Stimulated activated CD4-positive, alpha-beta T cell treated with anti-CD3 and anti-CD28 coated beads, Interleukin-2, amount 100 ng/mL, for 48 hours (primary cell): Measurements from ENCODE around the gene FBXO5.
A peak's percentile ranks its signal among the peaks of the same experiment; 100 is the strongest.
"Not testable (repeated sequence)": the region's sequence is repeated elsewhere in the genome, so short reads cannot be mapped to it uniquely, and the experiment has no call there.

ENCODE experiments used
- DNase-seq, 2 donors: peaks; one replicate each; pipeline ENCODE4 v3.0.0-alpha.2; 2020

FBXO5 gene

GRCh38 chr6:152985300-152985699, 2.5 kb upstream of the FBXO5 start:
- DNase-seq, result not testable (repeated sequence)

- no peak for DNase-seq
Measured at GRCh38 chr6:152984513-152984872, 1.7 kb upstream of the FBXO5 start.

- peak; percentile 67 to 93 for DNase-seq
Measured at GRCh38 chr6:152983637-152984512, 1.0 kb upstream of the FBXO5 start.

GRCh38 chr6:152981989-152982903, 595 bp downstream of the FBXO5 start:
- DNase-seq, result peak in 1 of 2 donors; percentile 25

- DNase-seq, result no peak
Measured at GRCh38 chr6:152981219-152981618, 1.6 kb downstream of the FBXO5 start.

- no peak for DNase-seq
Measured at GRCh38 chr6:152980656-152981055, 2.2 kb downstream of the FBXO5 start.

- DNase-seq, result no peak
Measured at GRCh38 chr6:152979116-152979515, 3.7 kb downstream of the FBXO5 start.

GRCh38 chr6:152978058-152978457, 4.8 kb downstream of the FBXO5 start:
- no peak for DNase-seq

GRCh38 chr6:152977556-152977955, 5.3 kb downstream of the FBXO5 start:
- no peak for DNase-seq

- DNase-seq, result no peak
Measured at GRCh38 chr6:152976749-152977148, 6.1 kb downstream of the FBXO5 start.

- DNase-seq, result no peak
Measured at GRCh38 chr6:152975204-152975915, 7.5 kb downstream of the FBXO5 start.

GRCh38 chr6:152973916-152974315, 8.9 kb downstream of the FBXO5 start:
- no peak for DNase-seq

- no peak for DNase-seq
Measured at GRCh38 chr6:152969688-152970418, 13.0 kb downstream of the FBXO5 start.

- not testable (repeated sequence) for DNase-seq
Measured at GRCh38 chr6:152966168-152966894, 16.5 kb downstream of the FBXO5 start.

GRCh38 chr6:152959333-152959732, 23.5 kb downstream of the FBXO5 start:
- DNase-seq, result no peak

GRCh38 chr6:152957796-152958195, 25.0 kb downstream of the FBXO5 start:
- DNase-seq, result no peak

GRCh38 chr6:152954443-152954842, 28.4 kb downstream of the FBXO5 start:
- DNase-seq, result no peak

GRCh38 chr6:152952866-152953509, 29.9 kb downstream of the FBXO5 start:
- DNase-seq, result no peak

- DNase-seq, result no peak
Measured at GRCh38 chr6:152952045-152952444, 30.8 kb downstream of the FBXO5 start.

GRCh38 chr6:152950240-152950639, 32.6 kb downstream of the FBXO5 start:
- DNase-seq, result no peak

- no peak for DNase-seq
Measured at GRCh38 chr6:152948150-152948768, 34.6 kb downstream of the FBXO5 start.
